Tibial nerve (tissue), 4 donors: ENCODE measurements around the gene KAT6B.

ENCODE experiments used
- CTCF ChIP-seq, 5 experiments: fragments of 200-600 bp in 3 of 5; fragments of 450-650 bp in 2 of 5; sonication (generic) in 3 of 5; IDR thresholded peaks; one replicate each; pipeline ENCODE4 v1.5.1; 2016 to 2019; ENCODE audit warnings: antibody characterized with exemption in 5 of 5, mild to moderate bottlenecking in 3 of 5, moderate library complexity in 2 of 5
- EP300 ChIP-seq, 2 donors: sonication (generic); formaldehyde crosslinking; IDR thresholded peaks; one replicate each; pipeline ENCODE4 v1.6.1; 2017; ENCODE audit warnings: antibody characterized with exemption in 2 of 2, mild to moderate bottlenecking in 1 of 2
- POLR2A ChIP-seq, 2 donors: fragments of 450-650 bp; IDR thresholded peaks; one replicate each; pipeline ENCODE4 v1.6.1; 2017; ENCODE audit warnings: antibody characterized with exemption in 2 of 2, mild to moderate bottlenecking in 2 of 2, moderate library complexity in 2 of 2

- TF ChIP-seq POLR2A (IDR thresholded peaks at IDR 0.05) (no peak), CTCF (IDR thresholded peaks at IDR 0.05) (no peak), EP300 (IDR thresholded peaks at IDR 0.05) (no peak)
Observed at GRCh38 chr10:74957285-74957961, 131.0 kb downstream of the KAT6B start.
